Stimulated activated CD4-positive, alpha-beta T cell treated with anti-CD3 and anti-CD28 coated beads, Interleukin-15, amount 100 ng/mL, for 24 hours (primary cell): ENCODE measurements around the gene GAPVD1.

Experiments used
- DNase-seq: peaks from one replicate; pipeline ENCODE4 v3.0.0-alpha.2; 2020

Gene GAPVD1

DNA sequence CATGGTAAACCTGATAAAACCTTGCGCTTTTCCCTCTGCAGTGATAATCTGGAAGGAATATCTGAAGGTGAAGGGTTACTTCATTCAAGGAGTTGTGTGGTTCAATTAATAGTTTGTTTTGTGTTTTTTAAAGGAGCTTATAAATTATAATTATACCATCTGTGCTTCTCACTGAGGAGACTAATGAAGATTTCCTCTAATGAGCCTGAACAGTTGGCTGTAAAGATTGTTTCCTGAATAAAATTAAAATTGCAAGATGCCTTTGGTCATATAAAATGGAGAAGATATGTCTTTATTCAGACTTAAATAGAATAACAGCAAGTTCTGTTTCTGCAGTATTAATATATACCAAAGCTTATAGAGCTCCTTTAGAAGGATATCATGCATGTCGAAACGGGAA lies 59.9 kb downstream of the GAPVD1 start:
- no peak for DNase-seq

DNA sequence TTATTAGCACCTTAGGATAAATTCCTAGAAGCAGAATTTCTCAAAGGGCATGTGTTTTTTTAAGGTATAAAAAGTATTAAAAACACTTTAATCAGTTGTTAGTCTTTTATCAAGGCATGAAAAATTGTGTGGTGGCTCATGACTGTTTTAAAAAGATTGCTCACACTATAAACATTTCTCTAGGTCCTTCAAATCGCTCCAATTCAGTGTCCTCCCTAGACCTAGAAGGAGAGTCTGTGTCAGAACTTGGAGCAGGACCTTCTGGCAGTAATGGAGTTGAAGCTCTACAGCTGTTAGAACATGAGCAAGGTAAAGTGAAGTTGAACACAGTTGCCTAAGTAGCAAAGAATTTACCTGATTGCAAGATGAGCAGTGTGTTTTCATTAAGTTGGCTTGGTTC lies 62.0 kb downstream of the GAPVD1 start:
- no peak for DNase-seq

DNA sequence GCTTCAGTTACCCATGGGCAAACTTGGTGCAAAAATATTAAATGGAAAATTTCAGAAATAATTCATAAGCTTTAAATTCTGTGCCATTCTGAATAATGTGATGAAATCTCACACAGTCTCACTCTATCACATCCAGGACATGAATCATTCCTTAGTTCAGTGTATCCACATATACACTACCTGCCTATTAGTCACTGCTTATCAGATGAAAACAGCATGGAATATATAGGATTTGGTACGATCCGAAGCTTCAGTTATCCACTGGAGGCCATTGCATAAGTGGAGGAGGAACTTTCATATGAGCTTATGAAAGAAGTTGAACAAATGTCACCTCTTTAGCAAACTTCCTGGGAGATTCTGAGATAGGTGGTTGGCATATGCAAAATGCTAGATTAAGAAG lies 64.2 kb downstream of the GAPVD1 start:
- no peak for DNase-seq

DNA sequence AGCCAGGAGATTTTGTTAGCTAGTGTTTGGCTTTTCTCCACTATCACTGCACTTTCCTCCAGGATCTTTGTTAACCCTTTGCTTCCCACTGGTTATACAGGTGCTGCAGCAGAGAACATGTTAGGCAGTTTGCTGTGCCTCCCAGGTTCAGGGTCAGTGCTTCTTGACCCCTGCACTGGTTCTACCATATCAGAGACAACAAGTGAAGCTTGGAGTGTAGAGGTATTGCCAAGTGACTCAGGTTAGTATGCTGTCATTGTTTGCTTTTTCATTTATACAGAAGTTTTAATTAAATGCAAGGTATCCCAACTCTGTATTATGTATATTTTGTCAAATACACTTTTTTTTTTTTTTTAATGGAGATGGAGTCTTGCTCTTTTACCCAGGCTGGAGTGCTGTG lies 68.4 kb downstream of the GAPVD1 start:
- no peak for DNase-seq

DNA sequence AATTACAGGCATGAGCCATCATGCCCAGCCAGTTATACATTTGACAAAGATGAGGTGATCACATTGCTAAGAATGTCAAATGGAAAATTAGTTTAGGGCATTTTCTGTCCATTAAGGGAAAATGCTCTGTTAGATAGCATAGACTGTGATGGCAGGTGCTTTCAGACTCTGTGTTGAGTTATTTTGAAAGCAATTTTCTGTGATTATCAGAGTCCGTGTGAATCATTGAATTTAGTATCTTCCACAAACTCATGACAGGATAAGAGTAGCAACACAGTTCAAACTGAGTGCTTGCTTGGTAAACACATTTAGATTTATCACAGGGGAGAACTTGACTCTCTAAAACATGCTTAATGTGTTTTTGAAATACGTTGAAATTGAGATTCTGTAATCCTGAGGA lies 69.0 kb downstream of the GAPVD1 start:
- DNase-seq = no peak

DNA sequence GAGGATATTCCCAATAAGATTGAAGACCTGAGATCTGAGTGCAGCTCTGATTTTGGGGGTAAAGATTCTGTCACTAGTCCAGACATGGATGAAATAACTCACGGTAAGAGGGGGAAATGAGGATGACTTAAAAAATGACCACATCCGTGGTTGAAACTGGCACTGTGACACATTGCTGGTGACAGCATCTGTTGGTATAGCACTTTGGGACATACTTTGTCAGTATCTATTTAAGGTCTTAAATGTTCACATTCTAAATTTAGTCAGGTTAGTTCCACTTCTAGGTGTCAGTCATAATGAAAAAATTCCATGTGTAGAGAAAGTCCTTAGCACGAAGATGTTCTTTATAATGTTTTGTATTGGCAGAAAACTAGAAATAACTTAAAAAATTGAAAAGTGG lies 70.9 kb downstream of the GAPVD1 start:
- peak; percentile 57 for DNase-seq

DNA sequence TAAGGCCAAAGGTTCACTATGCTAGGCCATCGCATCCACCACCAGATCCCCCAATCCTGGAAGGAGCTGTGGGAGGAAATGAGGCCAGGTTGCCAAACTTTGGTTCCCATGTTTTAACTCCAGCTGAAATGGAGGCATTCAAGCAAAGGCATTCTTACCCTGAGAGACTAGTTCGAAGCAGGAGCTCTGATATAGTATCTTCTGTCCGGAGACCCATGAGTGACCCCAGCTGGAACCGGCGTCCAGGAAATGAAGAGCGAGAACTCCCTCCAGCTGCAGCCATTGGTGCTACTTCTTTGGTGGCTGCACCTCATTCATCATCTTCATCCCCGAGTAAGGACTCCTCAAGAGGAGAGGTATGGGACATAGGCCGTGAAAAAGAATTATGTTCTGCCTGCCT lies 75.6 kb downstream of the GAPVD1 start:
- DNase-seq = no peak

DNA sequence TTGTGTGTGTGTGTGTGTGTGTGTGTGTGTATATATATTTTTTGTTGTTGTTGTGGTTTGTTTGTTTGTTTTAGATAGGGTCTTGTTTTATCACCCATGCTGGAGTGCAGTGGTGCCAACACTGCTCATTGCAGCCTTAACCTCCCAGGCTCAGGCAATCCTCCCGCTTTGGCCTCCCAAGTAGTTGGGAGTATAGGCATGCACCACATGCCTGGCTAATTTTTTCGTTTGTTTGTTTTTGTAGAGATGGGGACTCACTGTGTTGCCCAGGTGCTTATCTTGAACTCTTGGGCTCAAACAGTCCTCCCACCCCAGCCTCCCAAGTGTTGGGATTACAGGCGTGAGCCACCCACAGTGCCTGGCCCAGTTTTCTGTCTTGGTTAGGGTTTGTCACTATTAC lies 77.3 kb downstream of the GAPVD1 start:
- no peak for DNase-seq

DNA sequence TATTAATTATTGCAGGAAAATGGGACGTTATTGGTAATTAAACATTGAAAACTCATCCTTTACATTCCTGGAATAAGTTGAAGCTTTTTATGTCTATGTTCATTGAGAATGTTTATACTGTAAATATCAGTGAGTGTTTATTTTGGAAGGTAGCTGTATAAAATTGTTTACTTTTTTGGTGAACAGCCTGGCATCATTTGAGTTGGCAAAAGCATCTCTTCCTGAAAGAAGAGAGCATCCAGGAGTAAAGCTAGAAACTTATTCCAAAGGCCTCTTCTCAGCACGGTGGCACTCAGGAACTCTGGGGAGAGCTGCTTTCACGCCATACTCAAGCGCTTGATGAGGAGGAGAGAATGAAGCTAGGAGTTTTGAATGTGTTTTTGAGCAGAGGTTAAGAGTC lies 79.9 kb downstream of the GAPVD1 start:
- DNase-seq = no peak

DNA sequence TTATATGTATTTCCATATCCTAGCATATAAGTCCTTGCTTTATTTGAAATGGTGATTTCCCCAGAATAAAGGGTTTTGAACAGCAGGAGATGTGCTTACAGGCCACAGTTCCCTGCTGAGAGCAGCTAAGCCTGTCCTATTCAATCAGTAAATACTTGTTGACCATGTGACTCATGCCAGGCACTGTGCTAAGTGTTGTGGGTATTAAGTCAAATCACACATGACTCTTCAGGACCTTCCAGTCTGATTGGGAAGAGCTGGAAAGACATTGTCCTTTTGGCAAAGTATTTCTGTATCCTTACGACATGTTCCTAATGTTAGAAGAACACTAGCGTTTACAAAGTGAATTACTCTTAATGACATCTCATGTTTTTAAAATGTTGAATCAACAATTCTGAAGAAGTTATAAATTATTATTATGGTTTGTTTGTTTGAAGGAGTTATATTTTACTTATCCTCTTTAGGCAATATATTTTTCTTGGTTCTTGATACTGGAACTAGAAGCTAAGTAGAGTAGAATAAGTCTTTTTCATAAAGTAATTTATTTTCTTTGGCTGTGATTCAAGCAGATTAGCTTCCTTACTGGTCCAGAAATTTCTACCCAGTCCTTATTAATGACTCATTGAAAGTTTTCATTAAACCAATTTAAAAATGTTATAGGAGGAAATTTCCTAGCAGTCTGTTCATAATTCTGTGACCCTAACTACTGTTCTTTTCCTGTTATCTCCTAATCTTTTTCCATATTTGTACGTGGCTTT lies 82.1 kb downstream of the GAPVD1 start:
- no peak for DNase-seq

DNA sequence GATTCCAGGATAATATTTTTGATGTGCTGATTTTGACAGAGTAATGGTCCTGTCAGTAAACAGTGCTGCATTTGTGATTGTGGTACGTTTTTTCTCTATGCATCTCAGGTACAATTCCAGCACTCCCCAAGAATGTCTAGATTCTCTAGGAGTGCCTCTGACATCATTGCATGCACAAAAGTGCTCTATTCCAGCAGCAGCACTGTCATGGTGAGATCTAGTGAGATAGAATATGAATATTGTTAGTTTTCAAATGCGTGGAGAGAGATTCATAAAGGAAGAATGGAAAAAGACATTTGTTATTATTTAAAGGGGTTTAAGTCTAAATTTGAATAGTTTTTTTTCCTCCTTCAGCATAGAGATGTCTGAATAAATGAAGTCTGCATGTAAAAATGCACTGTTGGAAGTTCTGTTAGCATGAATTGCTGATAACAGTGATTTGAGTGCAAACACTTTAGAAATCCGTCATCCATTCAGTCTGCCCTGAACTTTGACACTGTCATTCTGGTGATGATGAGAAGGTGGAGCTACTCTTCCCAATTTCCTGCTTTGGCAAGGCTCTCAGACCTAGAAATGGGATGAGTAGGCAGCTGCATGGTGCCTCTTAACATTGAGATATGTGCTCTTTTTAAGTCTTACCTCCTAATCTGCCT lies 84.6 kb downstream of the GAPVD1 start:
- DNase-seq = no peak

DNA sequence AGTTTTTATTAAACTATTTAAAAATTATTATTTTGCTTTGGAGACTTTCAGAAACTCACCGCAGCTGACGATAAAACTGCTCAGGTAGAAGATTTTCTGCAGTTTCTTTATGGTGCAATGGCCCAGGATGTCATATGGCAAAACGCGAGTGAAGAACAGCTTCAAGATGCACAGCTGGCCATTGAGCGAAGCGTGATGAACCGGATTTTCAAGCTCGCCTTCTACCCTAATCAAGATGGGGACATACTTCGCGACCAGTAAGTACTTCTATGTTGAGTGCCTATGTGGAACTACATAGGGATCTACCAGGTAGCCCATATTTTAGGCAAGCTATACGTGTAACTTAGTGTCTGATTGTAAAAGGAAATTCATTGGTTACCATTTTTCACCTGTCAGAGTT lies 94.0 kb downstream of the GAPVD1 start:
- DNase-seq = no peak

DNA sequence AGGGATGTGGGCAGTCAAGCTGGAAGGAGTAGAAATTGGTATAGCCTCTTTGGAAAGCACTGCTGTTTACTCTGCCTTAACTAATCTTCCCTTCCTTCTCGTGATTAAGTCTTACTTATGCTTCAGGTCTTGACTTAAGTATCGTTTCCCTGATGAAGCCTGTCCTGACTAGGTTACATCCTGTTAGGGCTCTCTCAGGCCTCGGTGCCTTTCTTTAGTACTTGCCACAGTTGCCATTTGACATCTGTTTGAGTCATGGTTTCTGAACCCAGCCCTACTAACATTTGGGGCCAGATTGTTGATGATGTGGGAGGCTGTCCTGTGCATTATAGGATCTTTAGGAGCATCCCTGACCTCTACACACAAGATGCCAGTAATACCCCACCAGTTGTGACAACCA lies 94.4 kb downstream of the GAPVD1 start:
- no peak for DNase-seq

DNA sequence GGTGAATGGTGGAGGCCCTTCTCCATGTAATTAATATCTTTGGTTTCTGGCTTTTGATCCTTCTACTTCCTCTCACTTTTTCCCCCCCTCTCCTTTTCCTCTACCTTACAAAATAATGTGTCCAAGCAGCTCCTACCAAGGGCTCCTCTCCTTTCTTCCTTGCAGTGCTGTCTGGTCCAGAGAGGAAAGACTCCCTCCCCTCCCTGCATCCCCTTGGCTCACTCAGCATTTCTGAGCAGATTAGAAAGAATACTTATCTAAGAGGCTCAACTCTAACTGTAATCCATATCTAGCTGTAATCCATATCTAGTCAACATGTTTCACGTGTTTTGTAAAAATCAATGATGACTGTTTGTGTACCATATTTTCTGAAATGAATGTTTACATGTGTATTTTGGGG lies 97.4 kb downstream of the GAPVD1 start:
- DNase-seq = no peak

DNA sequence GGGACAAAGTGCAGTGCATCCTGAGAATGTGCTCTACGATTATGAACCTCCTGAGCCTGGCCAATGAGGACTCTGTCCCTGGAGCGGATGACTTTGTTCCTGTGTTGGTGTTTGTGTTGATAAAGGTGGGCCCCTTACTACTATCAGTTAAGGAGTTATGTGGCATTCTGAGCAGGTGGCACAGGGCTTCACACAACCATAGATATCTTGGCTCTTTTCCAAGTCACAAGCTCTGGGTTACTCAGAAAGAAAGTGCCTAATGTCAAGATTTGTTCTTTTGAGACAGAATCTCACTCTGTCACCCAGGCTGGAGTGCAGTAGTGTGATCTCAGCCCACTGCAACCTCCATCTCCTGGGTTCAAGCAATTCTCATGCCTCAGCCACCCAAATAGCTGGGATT lies 99.0 kb downstream of the GAPVD1 start:
- no peak for DNase-seq

DNA sequence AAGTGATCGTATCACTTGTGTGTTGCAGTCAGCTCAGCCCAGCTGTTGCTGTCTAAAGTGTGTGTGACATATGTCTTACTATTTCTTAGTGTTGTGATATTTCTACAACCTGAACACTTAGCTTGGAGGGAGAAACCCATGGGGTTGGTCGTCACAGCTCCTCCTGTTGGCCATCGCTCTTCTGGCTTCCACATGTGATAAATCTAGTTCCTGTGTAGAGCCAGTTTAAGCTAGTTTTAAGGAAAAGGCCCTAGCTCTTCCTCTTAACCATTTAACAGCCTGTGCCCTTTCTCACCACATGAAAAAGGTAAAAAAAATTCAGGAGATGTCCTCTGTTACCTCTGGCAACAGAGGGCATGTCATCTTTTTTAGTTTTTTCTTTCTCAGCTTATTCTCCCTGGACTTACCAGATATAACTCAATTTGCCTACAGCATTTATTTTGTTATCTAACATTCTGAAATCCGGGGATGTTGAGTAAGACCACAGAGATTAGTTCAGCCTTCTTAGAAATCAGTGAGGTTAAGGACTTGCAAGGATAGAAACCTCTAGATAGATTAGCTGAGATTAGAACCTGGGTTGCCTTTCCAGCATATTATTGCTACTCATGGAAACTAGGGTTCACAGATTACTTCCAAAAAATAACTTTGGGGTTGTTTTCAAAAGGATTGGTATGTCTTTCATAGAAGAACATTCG lies 100.4 kb downstream of the GAPVD1 start:
- DNase-seq = no peak

DNA sequence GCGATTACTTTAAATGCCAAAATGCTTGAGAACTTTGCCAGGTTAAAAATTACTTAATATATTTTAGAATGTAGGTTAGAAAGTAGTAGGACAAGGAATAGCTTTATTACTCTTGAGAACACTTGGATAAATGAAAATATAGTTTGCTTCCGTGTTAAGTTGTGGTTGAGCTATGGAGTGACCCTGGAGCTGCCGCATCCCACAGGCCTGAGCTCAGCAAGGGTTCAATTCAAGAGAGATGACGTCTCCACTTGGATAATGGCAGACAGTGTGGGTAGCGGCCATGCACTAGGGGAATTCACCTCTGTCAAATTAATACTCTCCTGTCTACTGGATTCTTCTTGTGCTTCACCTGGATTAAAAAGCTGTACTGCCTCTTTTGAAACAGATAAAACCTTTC lies 105.0 kb downstream of the GAPVD1 start:
- no peak for DNase-seq

DNA sequence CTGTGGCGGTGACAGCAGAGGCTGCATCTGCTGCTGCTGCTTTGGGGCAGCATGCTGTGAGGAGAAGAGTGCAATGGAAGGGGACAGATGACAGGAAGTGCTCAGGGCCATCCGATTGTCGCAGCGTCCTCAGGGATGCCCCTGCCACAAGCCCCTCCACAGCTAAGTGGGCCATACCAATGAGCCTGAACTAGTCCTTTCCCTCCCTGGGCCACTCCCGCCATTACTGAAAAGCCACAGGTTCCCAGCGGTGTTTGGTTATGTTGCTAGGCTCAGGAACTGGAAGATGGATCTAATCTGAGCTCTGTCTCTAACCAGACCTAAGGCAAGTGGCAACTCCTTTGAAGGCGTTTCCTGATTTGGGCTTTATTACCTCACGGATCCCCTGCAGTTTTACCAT lies 109.2 kb downstream of the GAPVD1 start:
- DNase-seq = no peak

DNA sequence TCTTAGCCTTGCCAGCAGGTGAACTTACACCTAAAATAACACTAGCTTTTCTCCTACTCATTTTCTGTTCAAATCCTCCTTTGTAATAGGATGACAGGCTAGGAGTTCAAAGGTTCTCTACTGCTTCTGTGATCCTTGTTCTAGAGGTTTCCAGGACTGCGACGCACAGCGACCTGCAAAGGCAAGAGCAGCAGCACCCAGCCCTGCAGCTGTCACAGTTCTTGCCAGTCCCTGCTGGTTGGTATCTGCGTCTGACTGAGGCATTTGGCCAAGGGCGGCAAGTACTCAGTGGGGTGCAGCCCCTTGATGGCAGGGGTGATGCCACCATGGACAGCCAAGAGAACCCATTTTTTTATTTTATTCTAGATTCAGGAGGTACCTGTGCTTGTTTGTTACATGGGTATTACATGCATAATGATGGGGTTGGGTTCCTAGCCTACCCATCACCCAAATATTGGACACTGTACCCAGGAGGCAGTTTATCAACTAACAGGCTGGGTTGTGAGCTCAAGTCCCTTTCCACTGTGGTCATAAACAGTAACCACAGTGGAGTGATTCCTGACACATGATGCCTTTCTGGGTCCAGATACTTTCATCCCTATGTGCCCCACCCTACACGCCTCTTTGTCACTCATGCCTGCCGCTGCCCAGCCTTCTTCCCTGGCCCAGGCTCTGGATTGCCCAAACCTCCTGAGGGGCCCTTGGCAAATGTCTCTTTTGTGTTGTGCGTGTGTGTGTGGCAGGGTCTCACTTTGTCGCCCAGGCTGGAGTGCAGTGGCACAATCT lies 111.0 kb downstream of the GAPVD1 start:
- DNase-seq = no peak

DNA sequence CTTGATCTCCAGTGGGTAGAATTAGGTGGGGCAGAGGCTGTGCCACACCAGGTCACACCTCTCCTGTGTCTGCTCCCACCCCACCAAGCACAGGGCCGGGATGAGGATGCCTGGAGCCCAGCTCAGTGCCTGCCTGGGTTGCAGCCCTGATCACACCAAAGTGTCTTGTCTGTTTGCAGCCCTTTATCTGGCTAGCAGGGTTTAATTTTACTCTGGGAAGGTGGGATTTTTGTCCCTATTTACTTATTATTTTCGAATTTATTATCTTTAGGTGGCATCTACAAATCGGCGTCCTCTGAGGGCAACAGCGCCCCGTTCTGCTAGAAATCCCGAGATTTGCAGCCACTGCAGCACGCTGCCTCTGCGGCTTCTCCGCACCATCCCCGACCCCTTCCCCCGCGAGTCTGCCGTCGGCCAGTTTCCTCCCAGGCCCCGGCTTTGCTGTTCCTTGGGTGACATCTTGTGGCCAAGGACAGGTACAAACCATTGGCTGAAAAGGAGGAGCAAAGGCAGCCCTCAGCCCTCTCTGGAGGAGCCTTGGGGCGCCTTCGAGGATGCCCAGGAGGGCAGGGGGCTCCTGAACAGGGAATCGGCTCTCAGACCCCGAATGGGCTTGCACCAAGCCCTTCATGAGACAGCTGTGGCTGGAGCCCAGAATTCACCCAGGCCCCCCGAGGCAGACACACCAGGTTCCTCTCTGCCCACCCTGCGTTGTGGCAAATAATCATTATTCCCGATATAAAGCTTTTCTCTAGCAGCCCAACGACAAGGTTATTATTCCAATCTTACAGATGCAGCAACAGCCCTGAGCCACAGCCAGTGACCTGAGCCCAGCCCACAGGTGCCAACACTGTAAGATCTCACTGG lies 113.0 kb downstream of the GAPVD1 start:
- DNase-seq = peak; percentile 79

DNA sequence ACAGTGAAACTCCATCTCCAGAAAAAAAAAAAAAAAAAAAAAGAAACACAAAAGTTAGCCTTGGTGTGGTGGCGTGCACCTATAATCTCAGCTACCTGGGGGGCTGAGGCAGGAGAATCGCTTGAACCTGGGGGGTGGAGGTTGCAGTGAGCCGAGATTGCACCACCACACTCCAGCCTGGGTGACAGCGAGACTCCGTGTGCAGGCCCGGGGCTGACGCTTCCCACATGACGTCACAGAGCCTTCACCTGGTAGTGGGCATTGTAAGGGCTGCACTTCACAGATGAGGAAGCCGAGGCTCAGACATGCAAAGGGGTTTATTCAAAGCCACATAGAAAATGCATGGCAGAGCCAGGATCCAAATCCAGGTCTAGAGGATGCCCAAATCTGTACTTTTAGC lies 114.2 kb downstream of the GAPVD1 start:
- no peak for DNase-seq
